H1 (cell line): ENCODE measurements around the gene ARHGAP18. TPM values are rescaled to one million over a fixed set of nuclear protein-coding genes. Genes with fewer than 3 reads are reported as not detected.

Experiments
- CEBPB ChIP-seq: IDR thresholded peaks from 2 replicates; pipeline ENCODE4 v1.6.1; 2012; ENCODE audit warnings: low read depth, low read length
- CHD1 ChIP-seq: IDR thresholded peaks from 2 replicates; pipeline ENCODE4 v1.6.1; 2012; ENCODE audit warnings: low read depth, low read length, improper control_type of control experiment
- POLR2AphosphoS5 ChIP-seq: IDR thresholded peaks from 2 replicates; pipeline ENCODE4 v1.6.1; 2011; ENCODE audit warnings: low read depth, low read length
- RXRA ChIP-seq: IDR thresholded peaks from 2 replicates; pipeline ENCODE4 v1.6.1; 2011; ENCODE audit warnings: low read depth, mild to moderate bottlenecking, low read length, moderate library complexity; ENCODE audit not compliant: insufficient read depth
- polyA plus RNA-seq, 7 experiments: library from polyadenylated mRNA; depleted of rRNA in 3 of 7; stranded (reverse) in 5 of 7; unstranded in 2 of 7; fragments of >200 nt in 5 of 7; fragments of 200-250 nt in 2 of 7; gene quantifications; 1 replicate in 5 of 7; 2 replicates in 1 of 7; 4 replicates in 1 of 7; pipeline versions ENCODE4 v1.2.1 to v1.2.3, GENCODE V29; 2011 to 2013; ENCODE audit warnings: missing spikeins in 2 of 7, mixed read lengths in 2 of 7
- total RNA-seq: library from RNA; stranded (reverse); fragmentation: NEBNext Ultra II Directional; extraction: Animal tissue kit (Norgen Biotek cat#: 25700); gene quantifications from 2 replicates; pipeline ENCODE4 v1.2.1, GENCODE V29; 2021
- TF ChIP-seq, protein P1 (sequence below): fragments of 300-600 bp; sonication (generic); IDR thresholded peaks from 2 replicates; pipeline ENCODE4 v1.7.1; 2012; ENCODE audit warnings: low read length, moderate library complexity, mild to moderate bottlenecking, inconsistent platforms; ENCODE audit not compliant: insufficient replicate concordance
- TF ChIP-seq, protein P2 (sequence below), 3 experiments: IDR thresholded peaks; 1 replicate in 2 of 3; 2 replicates in 1 of 3; pipeline versions ENCODE4 v1.5.1 to v1.6.1; 2011; ENCODE audit warnings: low read length in 3 of 3, mild to moderate bottlenecking in 3 of 3, inconsistent platforms in 2 of 3, low read depth in 1 of 3, moderate library complexity in 1 of 3; ENCODE audit not compliant: insufficient read depth in 1 of 3; ENCODE audit errors: control extremely low read depth in 1 of 3

ARHGAP18 gene
- total and polyA plus RNA-seq, 2 of the 8 experiments (the other 6 are each of a cell fraction or from before 2014, with no cell fraction given), result 0.83 to 4.5 TPM

DNA sequence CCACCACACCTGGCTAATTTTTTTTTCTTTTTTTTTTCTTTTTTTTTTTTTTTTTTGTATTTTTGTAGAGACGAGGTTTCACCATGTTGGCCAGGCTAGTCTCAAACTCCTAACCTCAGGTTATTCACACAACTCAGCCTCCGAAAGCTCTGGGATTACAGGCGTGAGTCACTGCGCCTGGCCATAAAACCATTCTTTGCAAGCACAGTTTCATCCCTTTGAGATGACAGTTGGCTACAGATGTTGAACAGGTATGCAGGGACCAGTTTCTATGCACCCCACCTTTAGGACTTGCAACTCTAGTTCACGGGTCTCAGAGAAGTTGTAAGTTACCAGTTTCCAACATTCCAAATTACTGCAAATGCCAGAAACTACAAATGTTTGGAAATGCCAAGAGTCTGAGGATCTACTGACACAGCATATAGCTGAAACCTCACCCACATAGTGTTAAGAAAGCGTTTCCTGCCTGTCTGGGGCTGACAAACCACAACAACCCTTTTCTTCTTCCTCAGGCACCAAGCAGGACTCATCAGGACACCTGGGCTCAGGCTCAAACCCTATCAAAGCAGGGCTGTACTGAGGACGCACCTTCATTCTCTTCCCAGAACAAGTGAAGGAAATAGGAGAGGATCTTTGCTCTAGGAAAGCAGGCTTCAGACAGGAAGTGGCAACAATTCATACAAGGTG lies 22.9 kb downstream of the ARHGAP18 start (continued):
- TF ChIP-seq, protein P1, sequence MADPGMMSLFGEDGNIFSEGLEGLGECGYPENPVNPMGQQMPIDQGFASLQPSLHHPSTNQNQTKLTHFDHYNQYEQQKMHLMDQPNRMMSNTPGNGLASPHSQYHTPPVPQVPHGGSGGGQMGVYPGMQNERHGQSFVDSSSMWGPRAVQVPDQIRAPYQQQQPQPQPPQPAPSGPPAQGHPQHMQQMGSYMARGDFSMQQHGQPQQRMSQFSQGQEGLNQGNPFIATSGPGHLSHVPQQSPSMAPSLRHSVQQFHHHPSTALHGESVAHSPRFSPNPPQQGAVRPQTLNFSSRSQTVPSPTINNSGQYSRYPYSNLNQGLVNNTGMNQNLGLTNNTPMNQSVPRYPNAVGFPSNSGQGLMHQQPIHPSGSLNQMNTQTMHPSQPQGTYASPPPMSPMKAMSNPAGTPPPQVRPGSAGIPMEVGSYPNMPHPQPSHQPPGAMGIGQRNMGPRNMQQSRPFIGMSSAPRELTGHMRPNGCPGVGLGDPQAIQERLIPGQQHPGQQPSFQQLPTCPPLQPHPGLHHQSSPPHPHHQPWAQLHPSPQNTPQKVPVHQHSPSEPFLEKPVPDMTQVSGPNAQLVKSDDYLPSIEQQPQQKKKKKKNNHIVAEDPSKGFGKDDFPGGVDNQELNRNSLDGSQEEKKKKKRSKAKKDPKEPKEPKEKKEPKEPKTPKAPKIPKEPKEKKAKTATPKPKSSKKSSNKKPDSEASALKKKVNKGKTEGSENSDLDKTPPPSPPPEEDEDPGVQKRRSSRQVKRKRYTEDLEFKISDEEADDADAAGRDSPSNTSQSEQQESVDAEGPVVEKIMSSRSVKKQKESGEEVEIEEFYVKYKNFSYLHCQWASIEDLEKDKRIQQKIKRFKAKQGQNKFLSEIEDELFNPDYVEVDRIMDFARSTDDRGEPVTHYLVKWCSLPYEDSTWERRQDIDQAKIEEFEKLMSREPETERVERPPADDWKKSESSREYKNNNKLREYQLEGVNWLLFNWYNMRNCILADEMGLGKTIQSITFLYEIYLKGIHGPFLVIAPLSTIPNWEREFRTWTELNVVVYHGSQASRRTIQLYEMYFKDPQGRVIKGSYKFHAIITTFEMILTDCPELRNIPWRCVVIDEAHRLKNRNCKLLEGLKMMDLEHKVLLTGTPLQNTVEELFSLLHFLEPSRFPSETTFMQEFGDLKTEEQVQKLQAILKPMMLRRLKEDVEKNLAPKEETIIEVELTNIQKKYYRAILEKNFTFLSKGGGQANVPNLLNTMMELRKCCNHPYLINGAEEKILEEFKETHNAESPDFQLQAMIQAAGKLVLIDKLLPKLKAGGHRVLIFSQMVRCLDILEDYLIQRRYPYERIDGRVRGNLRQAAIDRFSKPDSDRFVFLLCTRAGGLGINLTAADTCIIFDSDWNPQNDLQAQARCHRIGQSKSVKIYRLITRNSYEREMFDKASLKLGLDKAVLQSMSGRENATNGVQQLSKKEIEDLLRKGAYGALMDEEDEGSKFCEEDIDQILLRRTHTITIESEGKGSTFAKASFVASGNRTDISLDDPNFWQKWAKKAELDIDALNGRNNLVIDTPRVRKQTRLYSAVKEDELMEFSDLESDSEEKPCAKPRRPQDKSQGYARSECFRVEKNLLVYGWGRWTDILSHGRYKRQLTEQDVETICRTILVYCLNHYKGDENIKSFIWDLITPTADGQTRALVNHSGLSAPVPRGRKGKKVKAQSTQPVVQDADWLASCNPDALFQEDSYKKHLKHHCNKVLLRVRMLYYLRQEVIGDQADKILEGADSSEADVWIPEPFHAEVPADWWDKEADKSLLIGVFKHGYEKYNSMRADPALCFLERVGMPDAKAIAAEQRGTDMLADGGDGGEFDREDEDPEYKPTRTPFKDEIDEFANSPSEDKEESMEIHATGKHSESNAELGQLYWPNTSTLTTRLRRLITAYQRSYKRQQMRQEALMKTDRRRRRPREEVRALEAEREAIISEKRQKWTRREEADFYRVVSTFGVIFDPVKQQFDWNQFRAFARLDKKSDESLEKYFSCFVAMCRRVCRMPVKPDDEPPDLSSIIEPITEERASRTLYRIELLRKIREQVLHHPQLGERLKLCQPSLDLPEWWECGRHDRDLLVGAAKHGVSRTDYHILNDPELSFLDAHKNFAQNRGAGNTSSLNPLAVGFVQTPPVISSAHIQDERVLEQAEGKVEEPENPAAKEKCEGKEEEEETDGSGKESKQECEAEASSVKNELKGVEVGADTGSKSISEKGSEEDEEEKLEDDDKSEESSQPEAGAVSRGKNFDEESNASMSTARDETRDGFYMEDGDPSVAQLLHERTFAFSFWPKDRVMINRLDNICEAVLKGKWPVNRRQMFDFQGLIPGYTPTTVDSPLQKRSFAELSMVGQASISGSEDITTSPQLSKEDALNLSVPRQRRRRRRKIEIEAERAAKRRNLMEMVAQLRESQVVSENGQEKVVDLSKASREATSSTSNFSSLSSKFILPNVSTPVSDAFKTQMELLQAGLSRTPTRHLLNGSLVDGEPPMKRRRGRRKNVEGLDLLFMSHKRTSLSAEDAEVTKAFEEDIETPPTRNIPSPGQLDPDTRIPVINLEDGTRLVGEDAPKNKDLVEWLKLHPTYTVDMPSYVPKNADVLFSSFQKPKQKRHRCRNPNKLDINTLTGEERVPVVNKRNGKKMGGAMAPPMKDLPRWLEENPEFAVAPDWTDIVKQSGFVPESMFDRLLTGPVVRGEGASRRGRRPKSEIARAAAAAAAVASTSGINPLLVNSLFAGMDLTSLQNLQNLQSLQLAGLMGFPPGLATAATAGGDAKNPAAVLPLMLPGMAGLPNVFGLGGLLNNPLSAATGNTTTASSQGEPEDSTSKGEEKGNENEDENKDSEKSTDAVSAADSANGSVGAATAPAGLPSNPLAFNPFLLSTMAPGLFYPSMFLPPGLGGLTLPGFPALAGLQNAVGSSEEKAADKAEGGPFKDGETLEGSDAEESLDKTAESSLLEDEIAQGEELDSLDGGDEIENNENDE, result no peak
- TF ChIP-seq RXRA, result no peak
- no peak for TF ChIP-seq CHD1
- TF ChIP-seq, protein P2, sequence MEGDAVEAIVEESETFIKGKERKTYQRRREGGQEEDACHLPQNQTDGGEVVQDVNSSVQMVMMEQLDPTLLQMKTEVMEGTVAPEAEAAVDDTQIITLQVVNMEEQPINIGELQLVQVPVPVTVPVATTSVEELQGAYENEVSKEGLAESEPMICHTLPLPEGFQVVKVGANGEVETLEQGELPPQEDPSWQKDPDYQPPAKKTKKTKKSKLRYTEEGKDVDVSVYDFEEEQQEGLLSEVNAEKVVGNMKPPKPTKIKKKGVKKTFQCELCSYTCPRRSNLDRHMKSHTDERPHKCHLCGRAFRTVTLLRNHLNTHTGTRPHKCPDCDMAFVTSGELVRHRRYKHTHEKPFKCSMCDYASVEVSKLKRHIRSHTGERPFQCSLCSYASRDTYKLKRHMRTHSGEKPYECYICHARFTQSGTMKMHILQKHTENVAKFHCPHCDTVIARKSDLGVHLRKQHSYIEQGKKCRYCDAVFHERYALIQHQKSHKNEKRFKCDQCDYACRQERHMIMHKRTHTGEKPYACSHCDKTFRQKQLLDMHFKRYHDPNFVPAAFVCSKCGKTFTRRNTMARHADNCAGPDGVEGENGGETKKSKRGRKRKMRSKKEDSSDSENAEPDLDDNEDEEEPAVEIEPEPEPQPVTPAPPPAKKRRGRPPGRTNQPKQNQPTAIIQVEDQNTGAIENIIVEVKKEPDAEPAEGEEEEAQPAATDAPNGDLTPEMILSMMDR (IDR thresholded peaks at IDR 0.05; ENCODE audit: control extremely low read depth in 1 of 3, insufficient read depth in 1 of 3, low read depth in 1 of 3, low read length in 3 of 3), result no peak
- TF ChIP-seq POLR2AphosphoS5, result no peak
- no peak for TF ChIP-seq CEBPB
